ENCODE measurements around the gene BIRC7.

- no peak for TF ChIP-seq POLR2A (IDR thresholded peaks at IDR 0.05)
- TF ChIP-seq, protein P1, sequence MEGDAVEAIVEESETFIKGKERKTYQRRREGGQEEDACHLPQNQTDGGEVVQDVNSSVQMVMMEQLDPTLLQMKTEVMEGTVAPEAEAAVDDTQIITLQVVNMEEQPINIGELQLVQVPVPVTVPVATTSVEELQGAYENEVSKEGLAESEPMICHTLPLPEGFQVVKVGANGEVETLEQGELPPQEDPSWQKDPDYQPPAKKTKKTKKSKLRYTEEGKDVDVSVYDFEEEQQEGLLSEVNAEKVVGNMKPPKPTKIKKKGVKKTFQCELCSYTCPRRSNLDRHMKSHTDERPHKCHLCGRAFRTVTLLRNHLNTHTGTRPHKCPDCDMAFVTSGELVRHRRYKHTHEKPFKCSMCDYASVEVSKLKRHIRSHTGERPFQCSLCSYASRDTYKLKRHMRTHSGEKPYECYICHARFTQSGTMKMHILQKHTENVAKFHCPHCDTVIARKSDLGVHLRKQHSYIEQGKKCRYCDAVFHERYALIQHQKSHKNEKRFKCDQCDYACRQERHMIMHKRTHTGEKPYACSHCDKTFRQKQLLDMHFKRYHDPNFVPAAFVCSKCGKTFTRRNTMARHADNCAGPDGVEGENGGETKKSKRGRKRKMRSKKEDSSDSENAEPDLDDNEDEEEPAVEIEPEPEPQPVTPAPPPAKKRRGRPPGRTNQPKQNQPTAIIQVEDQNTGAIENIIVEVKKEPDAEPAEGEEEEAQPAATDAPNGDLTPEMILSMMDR (IDR thresholded peaks at IDR 0.05), result no peak
These were observed 40.1 kb downstream of the BIRC7 start for GRCh38 chr20:63275825-63276224.

All from tibial nerve (tissue), 3 donors.